HEK293 (cell line): ENCODE results near the gene MINDY2.
A peak's percentile ranks its signal among the peaks of the same experiment; 100 is the strongest.

ENCODE experiments used
- ZBTB1 ChIP-seq: fragments of 450-650 bp; formaldehyde crosslinking; IDR thresholded peaks from 2 replicates; pipeline ENCODE4 v1.5.1; 2016; ENCODE audit warnings: missing biosample characterization, missing genetic modification characterization
- ZNF10 ChIP-seq: fragments of 450-650 bp; formaldehyde crosslinking; IDR thresholded peaks from 2 replicates; pipeline ENCODE4 v1.5.1; 2017; ENCODE audit warnings: missing biosample characterization, missing genetic modification characterization
- ZNF114 ChIP-seq: fragments of 450-650 bp; formaldehyde crosslinking; IDR thresholded peaks from 2 replicates; pipeline ENCODE4 v1.5.0; 2017; ENCODE audit warnings: missing biosample characterization, missing genetic modification characterization
- ZNF132 ChIP-seq: fragments of 450-650 bp; formaldehyde crosslinking; IDR thresholded peaks from 2 replicates; pipeline ENCODE4 v1.5.1; 2017; ENCODE audit warnings: missing biosample characterization, missing genetic modification characterization, borderline replicate concordance
- ZNF140 ChIP-seq: fragments of 450-650 bp; formaldehyde crosslinking; IDR thresholded peaks from 2 replicates; pipeline ENCODE4 v1.5.1; 2016; ENCODE audit warnings: missing biosample characterization, missing genetic modification characterization
- ZNF157 ChIP-seq: fragments of 450-650 bp; formaldehyde crosslinking; IDR thresholded peaks from 2 replicates; pipeline ENCODE4 v1.5.1; 2016; ENCODE audit warnings: missing biosample characterization, missing genetic modification characterization
- ZNF274 ChIP-seq, 2 experiments: fragments of 200-500 bp in 1 of 2; fragments of 450-650 bp in 1 of 2; sonication (Bioruptor generic) in 1 of 2; formaldehyde crosslinking in 1 of 2; IDR thresholded peaks; 2 replicates each; pipeline versions ENCODE4 v1.5.1 to v1.6.1; 2014 to 2016; ENCODE audit warnings: borderline replicate concordance in 1 of 2, inconsistent platforms in 1 of 2, low read length in 1 of 2, missing biosample characterization in 1 of 2, missing genetic modification characterization in 1 of 2
- ZNF416 ChIP-seq: fragments of 450-650 bp; formaldehyde crosslinking; IDR thresholded peaks from 2 replicates; pipeline ENCODE4 v1.5.1; 2016; ENCODE audit warnings: missing biosample characterization, missing genetic modification characterization
- ZNF521 ChIP-seq: fragments of 450-650 bp; formaldehyde crosslinking; IDR thresholded peaks from 2 replicates; pipeline ENCODE4 v1.5.1; 2017; ENCODE audit warnings: missing biosample characterization, mild to moderate bottlenecking, missing genetic modification characterization
- ZNF677 ChIP-seq: fragments of 450-650 bp; IDR thresholded peaks from 2 replicates; pipeline ENCODE4 v1.5.0; 2018; ENCODE audit warnings: missing biosample characterization, mild to moderate bottlenecking, missing genetic modification characterization, moderate library complexity
- TF ChIP-seq, protein P1 (sequence below): fragments of 450-650 bp; formaldehyde crosslinking; IDR thresholded peaks from 2 replicates; pipeline ENCODE4 v1.5.1; 2016; ENCODE audit warnings: missing biosample characterization, missing genetic modification characterization
- TF ChIP-seq, protein P2 (sequence below): fragments of 450-650 bp; formaldehyde crosslinking; IDR thresholded peaks from 2 replicates; pipeline ENCODE4 v1.5.1; 2017; ENCODE audit warnings: missing biosample characterization, missing genetic modification characterization

DNA sequence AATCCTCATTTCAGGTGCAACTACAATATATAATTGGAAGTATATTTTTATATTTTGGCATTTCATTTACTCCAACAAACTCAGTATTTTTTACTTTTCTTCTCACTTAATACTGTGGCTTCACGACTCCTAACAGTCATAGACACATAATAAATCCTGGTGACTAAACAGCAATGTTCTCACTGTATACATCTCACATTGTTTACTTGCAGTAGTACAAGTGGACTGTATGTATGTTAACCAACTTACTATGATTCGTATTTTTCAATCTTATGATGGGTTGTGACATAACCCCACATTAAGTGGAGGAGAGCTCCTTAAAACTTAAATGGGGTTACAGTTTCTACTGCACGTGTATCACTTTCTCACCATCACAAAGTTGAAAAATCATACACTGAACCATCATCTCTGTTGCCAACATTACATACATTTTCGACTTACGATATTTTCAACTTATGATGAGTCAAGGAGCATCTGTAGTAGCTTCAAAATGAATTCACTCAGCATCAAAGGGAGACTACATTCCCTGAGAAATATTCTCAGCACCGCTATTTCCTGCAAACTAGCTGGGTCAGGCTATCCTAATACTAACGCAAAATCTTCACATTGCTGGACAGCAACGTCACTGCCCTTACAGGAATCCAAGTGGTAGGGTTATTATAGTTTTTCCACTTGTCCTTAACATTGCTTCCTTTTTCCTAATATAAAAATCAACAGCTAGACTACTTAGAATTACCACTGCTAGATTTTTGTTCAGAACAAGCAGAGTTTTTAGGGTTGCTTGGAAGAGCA, 28.9 kb upstream of the MINDY2 start:
- TF ChIP-seq ZNF416 (tag by site-specific recombination) (no peak), ZNF10 (tag by site-specific recombination) (no peak), ZNF521 (no peak), ZNF114 (tag by site-specific recombination) (no peak), ZNF157 (no peak), ZNF274 (IDR thresholded peaks at IDR 0.05; ENCODE audit: low read length) (no peak), ZNF274 (tag by site-specific recombination; IDR thresholded peaks at IDR 0.05; ENCODE audit: borderline replicate concordance) (no peak), ZBTB1 (tag by site-specific recombination) (no peak), ZNF132 (no peak), ZNF140 (tag by site-specific recombination) (no peak), ZNF677 (tag by site-specific recombination) (no peak)
- TF ChIP-seq, protein P1, sequence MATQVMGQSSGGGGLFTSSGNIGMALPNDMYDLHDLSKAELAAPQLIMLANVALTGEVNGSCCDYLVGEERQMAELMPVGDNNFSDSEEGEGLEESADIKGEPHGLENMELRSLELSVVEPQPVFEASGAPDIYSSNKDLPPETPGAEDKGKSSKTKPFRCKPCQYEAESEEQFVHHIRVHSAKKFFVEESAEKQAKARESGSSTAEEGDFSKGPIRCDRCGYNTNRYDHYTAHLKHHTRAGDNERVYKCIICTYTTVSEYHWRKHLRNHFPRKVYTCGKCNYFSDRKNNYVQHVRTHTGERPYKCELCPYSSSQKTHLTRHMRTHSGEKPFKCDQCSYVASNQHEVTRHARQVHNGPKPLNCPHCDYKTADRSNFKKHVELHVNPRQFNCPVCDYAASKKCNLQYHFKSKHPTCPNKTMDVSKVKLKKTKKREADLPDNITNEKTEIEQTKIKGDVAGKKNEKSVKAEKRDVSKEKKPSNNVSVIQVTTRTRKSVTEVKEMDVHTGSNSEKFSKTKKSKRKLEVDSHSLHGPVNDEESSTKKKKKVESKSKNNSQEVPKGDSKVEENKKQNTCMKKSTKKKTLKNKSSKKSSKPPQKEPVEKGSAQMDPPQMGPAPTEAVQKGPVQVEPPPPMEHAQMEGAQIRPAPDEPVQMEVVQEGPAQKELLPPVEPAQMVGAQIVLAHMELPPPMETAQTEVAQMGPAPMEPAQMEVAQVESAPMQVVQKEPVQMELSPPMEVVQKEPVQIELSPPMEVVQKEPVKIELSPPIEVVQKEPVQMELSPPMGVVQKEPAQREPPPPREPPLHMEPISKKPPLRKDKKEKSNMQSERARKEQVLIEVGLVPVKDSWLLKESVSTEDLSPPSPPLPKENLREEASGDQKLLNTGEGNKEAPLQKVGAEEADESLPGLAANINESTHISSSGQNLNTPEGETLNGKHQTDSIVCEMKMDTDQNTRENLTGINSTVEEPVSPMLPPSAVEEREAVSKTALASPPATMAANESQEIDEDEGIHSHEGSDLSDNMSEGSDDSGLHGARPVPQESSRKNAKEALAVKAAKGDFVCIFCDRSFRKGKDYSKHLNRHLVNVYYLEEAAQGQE = peak; percentile 65
- TF ChIP-seq, protein P2, sequence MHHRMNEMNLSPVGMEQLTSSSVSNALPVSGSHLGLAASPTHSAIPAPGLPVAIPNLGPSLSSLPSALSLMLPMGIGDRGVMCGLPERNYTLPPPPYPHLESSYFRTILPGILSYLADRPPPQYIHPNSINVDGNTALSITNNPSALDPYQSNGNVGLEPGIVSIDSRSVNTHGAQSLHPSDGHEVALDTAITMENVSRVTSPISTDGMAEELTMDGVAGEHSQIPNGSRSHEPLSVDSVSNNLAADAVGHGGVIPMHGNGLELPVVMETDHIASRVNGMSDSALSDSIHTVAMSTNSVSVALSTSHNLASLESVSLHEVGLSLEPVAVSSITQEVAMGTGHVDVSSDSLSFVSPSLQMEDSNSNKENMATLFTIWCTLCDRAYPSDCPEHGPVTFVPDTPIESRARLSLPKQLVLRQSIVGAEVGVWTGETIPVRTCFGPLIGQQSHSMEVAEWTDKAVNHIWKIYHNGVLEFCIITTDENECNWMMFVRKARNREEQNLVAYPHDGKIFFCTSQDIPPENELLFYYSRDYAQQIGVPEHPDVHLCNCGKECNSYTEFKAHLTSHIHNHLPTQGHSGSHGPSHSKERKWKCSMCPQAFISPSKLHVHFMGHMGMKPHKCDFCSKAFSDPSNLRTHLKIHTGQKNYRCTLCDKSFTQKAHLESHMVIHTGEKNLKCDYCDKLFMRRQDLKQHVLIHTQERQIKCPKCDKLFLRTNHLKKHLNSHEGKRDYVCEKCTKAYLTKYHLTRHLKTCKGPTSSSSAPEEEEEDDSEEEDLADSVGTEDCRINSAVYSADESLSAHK (tag by site-specific recombination) = no peak
